Measurements from ENCODE around the gene FAF1. TPM values are rescaled to one million over a fixed set of nuclear protein-coding genes. Genes with fewer than 3 reads are reported as not detected.

FAF1 gene
- total RNA-seq, 1 experiment from 2014 or later, result 73.2 TPM

GRCh38 chr1:50526431-50526830, 433.6 kb downstream of the FAF1 start:
- Histone ChIP-seq H4K20me1 (ENCODE audit: insufficient read depth) (no peaks in the 10 kb centered on the region), H2AFZ (ENCODE audit: low read depth, low read length, poor library complexity, severe bottlenecking) (no peak overlapping the region), H3K27me3 (ENCODE audit: insufficient read depth, low read length) (no peaks in the 10 kb centered on the region), H3K4me3 (replicated peaks in 1 of 2; ENCODE audit: low read depth in 1 of 2, low read length in 2 of 2) (no peak overlapping the region), H3K4me2 (ENCODE audit: low read length) (no peak overlapping the region), H3K9me2 (ENCODE audit: insufficient read depth) (no peaks in the 10 kb centered on the region), H3K27ac (ENCODE audit: low read depth, low read length) (no peak overlapping the region), H3K9me3 (ENCODE audit: control insufficient read depth in 1 of 2, insufficient read depth in 1 of 2, low read depth in 1 of 2, low read length in 2 of 2) (no peaks in the 10 kb centered on the region), H3K9ac (ENCODE audit: low read length) (no peak overlapping the region), H3K79me2 (ENCODE audit: insufficient read depth, low read length) (no peaks in the 10 kb centered on the region), H3K36me3 (ENCODE audit: control insufficient read depth in 1 of 2, insufficient read depth in 2 of 2, low read length in 2 of 2) (no peaks in the 10 kb centered on the region; a peak in 1 of 4 replicates), H3K4me1 (ENCODE audit: control insufficient read depth in 1 of 2, insufficient read depth in 2 of 2, low read length in 2 of 2) (no peaks in the 10 kb centered on the region)
- CTCF ChIA-PET, result no interaction called here
- ATAC-seq (no peak), DNase-seq (ENCODE audit: low read depth, low spot score) (no peak)
- TF ChIP-seq JUND (IDR thresholded peaks at IDR 0.05) (no peak), MAX (IDR thresholded peaks at IDR 0.05) (no peak), ZBTB33 (IDR thresholded peaks at IDR 0.05; ENCODE audit: extremely low read depth, insufficient replicate concordance, low read length) (no peak), SIN3A (IDR thresholded peaks at IDR 0.05; ENCODE audit: low read depth) (no peak), YY1 (IDR thresholded peaks at IDR 0.05; ENCODE audit: extremely low read depth, insufficient replicate concordance, low read depth, low read length) (no peak), ZFX (IDR thresholded peaks at IDR 0.05) (no peak), ZNF274 (IDR thresholded peaks at IDR 0.05; ENCODE audit: low read depth, low read length) (no peak), TCF7L2 (IDR thresholded peaks at IDR 0.05; ENCODE audit: borderline replicate concordance, extremely low read depth, insufficient read depth, insufficient read length) (no peak), RAD21 (IDR thresholded peaks at IDR 0.05; ENCODE audit: low read depth) (no peak), SRF (IDR thresholded peaks at IDR 0.05; ENCODE audit: low read depth) (no peak), CEBPB (IDR thresholded peaks at IDR 0.05; ENCODE audit: low read depth) (no peak), REST (IDR thresholded peaks at IDR 0.05; ENCODE audit: low read depth) (no peak), POLR2A (IDR thresholded peaks at IDR 0.05; ENCODE audit: borderline replicate concordance, extremely low read depth, insufficient read depth, insufficient read length) (no peak), CBX3 (IDR thresholded peaks at IDR 0.05; ENCODE audit: low read depth) (no peak), ELF1 (IDR thresholded peaks at IDR 0.05; ENCODE audit: borderline replicate concordance, low read depth) (no peak), EGR1 (IDR thresholded peaks at IDR 0.05; ENCODE audit: low read depth) (no peak), FOSL1 (IDR thresholded peaks at IDR 0.05; ENCODE audit: low read depth) (no peak), POLR2AphosphoS5 (IDR thresholded peaks at IDR 0.05; ENCODE audit: low read depth, low read length) (no peak), ATF3 (IDR thresholded peaks at IDR 0.05) (no peak)
- RAD21 ChIA-PET (ENCODE audit: low non-redundant PET in 1 of 2, low total read pairs in 2 of 2, uncharacterized antibody in 2 of 2, unreplicated experiment in 2 of 2), result no interaction called here
- intact Hi-C loops (cut with micrococcal nuclease), result no loop called here
- POLR2A ChIA-PET, result no interaction called here
- BruUV-seq (replicated peaks), result no TSS peak
